Mammary epithelial cell (primary cell): ENCODE data around the gene FGF7.

Source experiments
- CTCF ChIP-seq, 2 donors: IDR thresholded peaks in 1 of 2; conservative IDR thresholded peaks in 1 of 2; 2 replicates each; pipeline ENCODE4 v1.5.1; 2011 to 2012; ENCODE audit warnings: inconsistent platforms in 2 of 2, low read length in 2 of 2, mild to moderate bottlenecking in 2 of 2, control low read depth in 1 of 2, low read depth in 1 of 2; ENCODE audit not compliant: insufficient read depth in 1 of 2; ENCODE audit errors: extremely low read depth in 1 of 2
- EZH2 ChIP-seq: IDR thresholded peaks from 2 replicates; pipeline ENCODE4 v1.6.1; 2012; ENCODE audit warnings: low read length, inconsistent platforms, borderline replicate concordance

GRCh38 chr15:49464522-49464921 lies 41.5 kb downstream of the FGF7 start:
- no peak for TF ChIP-seq CTCF (conservative IDR thresholded peaks at IDR 0.05 in 1 of 2, IDR thresholded peaks at IDR 0.05 in 1 of 2; ENCODE audit: extremely low read depth in 1 of 2, insufficient read depth in 1 of 2, low read depth in 1 of 2, low read length in 2 of 2)
- TF ChIP-seq EZH2 = no peak
